ENCODE measurements around the gene GUCY1B1. TPM values are rescaled to one million over a fixed set of nuclear protein-coding genes. Genes with fewer than 3 reads are reported as not detected.
"Not testable (repeated sequence)": the region's sequence is repeated elsewhere in the genome, so short reads cannot be mapped to it uniquely, and the experiment has no call there.

Gene GUCY1B1
- total RNA-seq, 2 donors from 2014 or later = 0.60 to 1.9 TPM

DNA sequence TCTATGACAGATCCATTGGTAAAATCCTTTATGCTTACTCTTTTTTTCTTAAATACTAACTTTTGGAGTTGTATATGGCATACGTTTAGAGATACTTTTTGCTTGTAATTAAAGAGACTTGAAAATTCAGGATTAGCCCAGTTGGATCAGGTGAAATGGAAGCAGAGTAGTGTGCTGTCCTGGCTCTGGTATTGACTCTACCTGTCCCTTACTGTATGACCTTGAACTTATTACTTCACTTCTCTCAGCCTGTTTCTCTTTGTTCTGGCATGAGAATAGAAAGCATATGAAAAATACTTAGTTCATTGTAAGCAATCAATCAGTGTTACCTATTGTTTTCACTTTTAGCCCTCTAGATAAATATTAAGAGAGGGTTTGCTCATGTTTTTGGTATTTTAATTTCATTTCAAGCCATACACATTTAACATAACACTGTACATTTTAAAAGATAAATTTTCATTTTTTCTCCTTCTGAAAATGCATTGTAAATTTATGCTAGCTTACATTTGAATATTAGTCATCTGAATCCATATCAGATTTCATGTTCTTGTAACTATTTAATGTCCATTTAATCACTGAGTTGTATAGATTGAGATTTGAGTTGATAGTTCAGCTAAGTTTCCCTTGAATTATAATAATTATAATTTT, 35.9 kb downstream of the GUCY1B1 start:
- Mint-ChIP-seq H3K27me3 (ENCODE audit: low read depth) (no peaks in the 10 kb centered on the region), H3K4me1 (ENCODE audit: low read depth) (peaks cover under 1% of the 10 kb centered on the region), H3K27ac (no peak overlapping the region), H3K4me3 (no peak overlapping the region), H3K36me3 (ENCODE audit: insufficient read depth in 2 of 2) (no peaks in the 10 kb centered on the region), H3K9me3 (no peaks in the 10 kb centered on the region)
- ATAC-seq (replicated peaks in 1 of 2) (no peak), DNase-seq (no peak)

DNA sequence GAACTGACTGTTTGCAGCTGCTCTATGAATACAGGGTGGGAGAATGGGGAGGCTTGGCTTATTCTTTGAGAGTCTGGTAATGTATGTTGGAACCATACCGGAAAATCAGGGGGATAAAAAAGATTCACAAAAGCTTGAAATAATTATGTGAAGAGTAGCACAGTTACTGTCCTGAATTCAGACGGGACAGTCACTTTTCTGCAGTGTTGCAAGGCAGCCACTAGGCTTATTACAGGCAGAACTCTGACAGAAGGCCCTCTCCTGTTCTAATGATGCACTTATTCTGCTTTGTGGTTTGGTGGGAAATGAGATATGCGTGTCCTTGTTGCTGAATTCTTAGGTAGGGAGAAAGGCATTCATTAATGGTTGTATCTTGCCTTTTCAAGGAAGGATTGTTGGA, 37.2 kb downstream of the GUCY1B1 start:
- Mint-ChIP-seq H3K36me3 (ENCODE audit: insufficient read depth in 2 of 2) (no peaks in the 10 kb centered on the region), H3K4me3 (no peak overlapping the region), H3K27me3 (ENCODE audit: low read depth) (no peaks in the 10 kb centered on the region), H3K27ac (no peak overlapping the region), H3K9me3 (no peaks in the 10 kb centered on the region), H3K4me1 (ENCODE audit: low read depth) (no peaks in the 10 kb centered on the region)
- no peak for DNase-seq
- no peak for ATAC-seq (replicated peaks in 1 of 2)

DNA sequence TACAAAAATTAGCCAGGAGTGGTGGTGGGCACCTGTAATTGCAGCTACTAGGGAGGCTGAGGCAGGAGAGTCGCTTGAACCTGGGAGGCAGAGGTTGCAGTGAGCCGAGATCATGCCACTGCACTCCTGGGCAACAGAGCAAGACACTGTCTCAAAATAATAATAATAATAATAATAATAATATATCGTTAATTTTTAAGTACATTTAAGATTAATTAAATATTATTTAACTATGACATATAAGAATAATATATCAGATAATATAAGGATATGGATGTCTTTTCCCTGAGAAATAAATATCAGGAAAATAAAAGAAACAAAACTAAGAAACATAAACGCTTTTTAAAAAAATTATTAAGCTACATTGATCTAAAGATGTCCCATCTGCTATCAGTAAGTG, 38.8 kb downstream of the GUCY1B1 start:
- H3K27ac Mint-ChIP-seq; H3K36me3 Mint-ChIP-seq (ENCODE audit: insufficient read depth in 2 of 2); H3K4me3 Mint-ChIP-seq; DNase-seq; H3K4me1 Mint-ChIP-seq (ENCODE audit: low read depth); H3K9me3 Mint-ChIP-seq; ATAC-seq (replicated peaks in 1 of 2); H3K27me3 Mint-ChIP-seq (ENCODE audit: low read depth): not testable (repeated sequence)

DNA sequence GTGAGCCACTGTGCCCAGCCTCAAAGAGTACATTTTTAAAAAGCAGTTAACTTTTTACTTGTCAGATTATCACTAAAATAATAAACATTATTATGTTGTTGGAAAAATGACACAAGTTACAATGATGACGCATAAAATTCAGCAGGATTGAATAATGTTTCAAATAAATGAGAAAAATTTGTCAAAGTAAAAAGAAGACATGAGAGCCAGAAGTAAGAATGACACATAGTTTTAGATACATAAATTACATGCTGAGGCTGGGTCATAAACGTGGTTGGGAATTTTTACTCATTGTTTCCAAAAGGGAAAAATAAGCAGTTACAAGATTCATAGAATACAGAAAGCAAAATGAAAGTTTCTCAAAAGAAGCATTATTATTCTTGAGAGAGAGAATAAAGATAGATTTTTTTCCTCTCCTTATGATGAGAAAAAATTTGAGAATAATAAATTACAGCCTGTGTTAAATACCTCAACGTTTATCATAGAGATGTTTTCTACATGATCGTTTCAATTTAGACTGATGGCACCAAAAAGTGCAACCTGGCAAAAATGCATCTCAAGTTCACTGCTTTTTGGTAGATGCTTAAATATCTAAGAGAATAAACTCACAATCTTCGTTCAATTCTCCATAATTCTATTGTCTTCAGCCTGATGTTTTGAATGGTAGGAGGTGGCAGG, 40.4 kb downstream of the GUCY1B1 start:
- no peaks in the 10 kb centered on the region for H3K9me3 Mint-ChIP-seq
- H3K27me3 Mint-ChIP-seq (ENCODE audit: low read depth) = no peaks in the 10 kb centered on the region
- DNase-seq (no peak), ATAC-seq (replicated peaks in 1 of 2) (no peak)
- no peak overlapping the region for H3K4me3 Mint-ChIP-seq
- no peak overlapping the region for H3K27ac Mint-ChIP-seq
- no peaks in the 10 kb centered on the region for H3K36me3 Mint-ChIP-seq (ENCODE audit: insufficient read depth in 2 of 2)
- H3K4me1 Mint-ChIP-seq (ENCODE audit: low read depth) = no peaks in the 10 kb centered on the region

DNA sequence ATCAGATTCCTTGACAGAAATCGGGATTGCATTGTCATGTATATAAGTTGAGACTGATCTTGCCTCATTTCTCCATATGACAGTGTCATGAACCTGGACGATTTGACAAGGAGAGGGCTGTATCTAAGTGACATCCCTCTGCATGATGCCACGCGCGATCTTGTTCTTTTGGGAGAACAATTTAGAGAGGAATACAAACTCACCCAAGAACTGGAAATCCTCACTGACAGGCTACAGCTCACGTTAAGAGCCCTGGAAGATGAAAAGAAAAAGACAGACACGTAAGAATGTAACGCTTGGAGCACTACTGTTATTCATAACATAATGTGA, 40.9 kb downstream of the GUCY1B1 start:
- Mint-ChIP-seq H3K4me3 (no peak overlapping the region), H3K27me3 (ENCODE audit: low read depth) (no peaks in the 10 kb centered on the region), H3K4me1 (ENCODE audit: low read depth) (peaks cover 1% of the 10 kb centered on the region), H3K9me3 (no peaks in the 10 kb centered on the region), H3K27ac (no peak overlapping the region), H3K36me3 (ENCODE audit: insufficient read depth in 2 of 2) (no peaks in the 10 kb centered on the region)
- no peak for DNase-seq
- no peak for ATAC-seq (replicated peaks in 1 of 2)

DNA sequence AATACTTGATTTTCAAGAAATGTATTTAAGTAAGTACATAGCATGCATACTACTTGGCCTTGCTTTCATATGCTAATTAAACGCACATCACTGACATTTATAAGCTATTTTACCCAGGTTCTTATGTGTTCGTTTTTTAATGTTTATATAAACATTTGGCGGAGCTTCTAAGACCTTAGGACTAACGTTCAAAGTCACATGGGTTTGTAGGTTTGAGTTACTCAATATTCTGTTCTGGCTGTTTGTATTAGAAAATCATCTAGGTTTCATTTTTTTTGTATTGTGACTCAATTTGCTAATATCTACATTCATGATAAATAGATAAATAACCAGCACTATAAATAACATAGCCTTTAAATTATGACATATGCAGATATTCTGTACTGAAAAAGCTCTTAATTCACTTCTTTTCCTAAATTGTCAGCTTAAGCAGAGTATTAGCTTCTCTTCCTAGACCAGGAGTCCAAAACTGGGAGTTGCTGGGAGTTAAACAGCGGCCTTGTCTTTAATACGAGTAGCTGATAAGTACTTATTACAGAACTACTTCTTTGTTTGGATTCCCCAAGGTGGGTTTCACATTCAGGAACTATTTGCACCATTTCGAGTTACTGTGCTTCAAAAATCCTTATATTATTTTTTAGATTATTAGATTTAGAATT, 42.0 kb downstream of the GUCY1B1 start:
- no peaks in the 10 kb centered on the region for H3K36me3 Mint-ChIP-seq (ENCODE audit: insufficient read depth in 2 of 2)
- ATAC-seq (replicated peaks in 1 of 2) (no peak), DNase-seq (no peak)
- H3K9me3 Mint-ChIP-seq = no peaks in the 10 kb centered on the region
- H3K4me1 Mint-ChIP-seq (ENCODE audit: low read depth) = peaks cover 6% of the 10 kb centered on the region
- no peak overlapping the region for H3K27ac Mint-ChIP-seq
- no peak overlapping the region for H3K4me3 Mint-ChIP-seq
- H3K27me3 Mint-ChIP-seq (ENCODE audit: low read depth) = no peaks in the 10 kb centered on the region

DNA sequence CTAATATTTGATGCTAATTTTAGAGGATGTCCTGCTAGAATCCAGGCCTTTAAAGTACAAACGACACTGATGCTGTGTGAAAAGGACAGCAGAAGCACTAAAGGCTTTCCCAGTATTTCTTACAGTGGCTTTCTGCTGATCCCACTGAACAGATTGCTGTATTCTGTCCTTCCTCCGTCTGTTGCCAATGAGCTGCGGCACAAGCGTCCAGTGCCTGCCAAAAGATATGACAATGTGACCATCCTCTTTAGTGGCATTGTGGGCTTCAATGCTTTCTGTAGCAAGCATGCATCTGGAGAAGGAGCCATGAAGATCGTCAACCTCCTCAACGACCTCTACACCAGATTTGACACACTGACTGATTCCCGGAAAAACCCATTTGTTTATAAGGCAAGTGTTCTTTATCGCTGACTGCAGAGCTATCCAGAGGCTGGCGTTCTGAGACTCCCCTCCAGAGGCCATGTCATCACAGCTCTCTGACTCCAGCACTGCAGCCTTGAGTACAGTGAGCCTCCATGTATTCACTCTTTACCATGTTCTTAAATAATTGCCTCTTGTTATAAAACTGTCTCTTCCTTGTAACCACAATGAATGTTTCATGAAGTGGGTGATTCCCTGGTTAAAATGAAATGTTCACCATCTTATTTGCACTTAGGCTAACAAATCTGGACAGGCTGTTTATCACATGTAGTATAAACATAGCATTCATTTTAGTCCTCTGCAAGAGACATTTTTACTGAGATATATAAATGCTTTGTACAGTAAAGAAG, 43.6 kb downstream of the GUCY1B1 start:
- DNase-seq = no peak
- H3K4me3 Mint-ChIP-seq = no peak overlapping the region
- no peaks in the 10 kb centered on the region for H3K27me3 Mint-ChIP-seq (ENCODE audit: low read depth)
- H3K9me3 Mint-ChIP-seq = no peaks in the 10 kb centered on the region
- H3K27ac Mint-ChIP-seq = no peak overlapping the region
- no peaks in the 10 kb centered on the region for H3K36me3 Mint-ChIP-seq (ENCODE audit: insufficient read depth in 2 of 2)
- no peak for ATAC-seq (replicated peaks in 1 of 2)
- H3K4me1 Mint-ChIP-seq (ENCODE audit: low read depth) = peaks cover 6% of the 10 kb centered on the region

DNA sequence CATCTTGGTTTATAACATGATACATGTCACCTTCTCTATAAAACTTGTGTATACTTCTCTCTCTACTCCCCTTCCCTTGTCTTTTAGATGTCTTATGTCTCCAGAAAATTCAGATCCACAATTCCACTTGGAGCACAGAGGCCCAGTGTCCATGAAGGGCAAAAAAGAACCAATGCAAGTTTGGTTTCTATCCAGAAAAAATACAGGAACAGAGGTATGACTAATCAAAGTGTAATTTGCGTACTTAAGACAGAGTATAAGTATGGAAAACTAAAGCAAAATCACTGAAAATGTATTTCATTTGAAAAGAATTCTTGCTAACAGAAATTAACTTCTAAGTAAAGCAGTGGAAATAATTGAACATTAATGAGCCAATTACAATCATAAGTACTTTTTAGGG, 46.2 kb downstream of the GUCY1B1 start:
- Mint-ChIP-seq H3K27ac (no peak overlapping the region), H3K36me3 (ENCODE audit: insufficient read depth in 2 of 2) (no peaks in the 10 kb centered on the region), H3K4me1 (ENCODE audit: low read depth) (peaks cover 6% of the 10 kb centered on the region), H3K4me3 (no peak overlapping the region), H3K27me3 (ENCODE audit: low read depth) (no peaks in the 10 kb centered on the region), H3K9me3 (no peaks in the 10 kb centered on the region)
- ATAC-seq (replicated peaks in 1 of 2) (no peak), DNase-seq (no peak)

DNA sequence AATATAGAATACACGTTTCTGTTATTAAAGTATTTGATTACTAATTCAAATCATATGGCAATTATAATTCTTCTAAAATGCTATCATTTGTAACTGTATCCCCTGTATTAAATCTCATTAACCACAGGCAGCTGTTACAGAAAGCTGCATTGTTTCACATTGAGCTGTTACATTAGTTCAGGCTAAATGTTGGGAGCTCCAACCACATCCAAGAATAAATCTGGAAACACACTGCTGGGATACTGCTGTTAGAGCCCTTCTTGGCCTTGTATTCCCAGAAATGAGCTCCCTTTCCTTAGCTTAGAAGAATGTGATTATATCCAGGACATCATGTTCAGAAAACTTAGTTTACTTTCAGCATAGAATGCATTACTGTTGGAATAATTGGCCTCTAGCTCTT, 48.2 kb downstream of the GUCY1B1 start:
- DNase-seq (no peak), ATAC-seq (replicated peaks in 1 of 2) (no peak)
- Mint-ChIP-seq H3K9me3 (no peaks in the 10 kb centered on the region), H3K27ac (no peak overlapping the region), H3K4me1 (ENCODE audit: low read depth) (peaks cover 6% of the 10 kb centered on the region), H3K4me3 (no peak overlapping the region), H3K27me3 (ENCODE audit: low read depth) (no peaks in the 10 kb centered on the region), H3K36me3 (ENCODE audit: insufficient read depth in 2 of 2) (no peaks in the 10 kb centered on the region)

DNA sequence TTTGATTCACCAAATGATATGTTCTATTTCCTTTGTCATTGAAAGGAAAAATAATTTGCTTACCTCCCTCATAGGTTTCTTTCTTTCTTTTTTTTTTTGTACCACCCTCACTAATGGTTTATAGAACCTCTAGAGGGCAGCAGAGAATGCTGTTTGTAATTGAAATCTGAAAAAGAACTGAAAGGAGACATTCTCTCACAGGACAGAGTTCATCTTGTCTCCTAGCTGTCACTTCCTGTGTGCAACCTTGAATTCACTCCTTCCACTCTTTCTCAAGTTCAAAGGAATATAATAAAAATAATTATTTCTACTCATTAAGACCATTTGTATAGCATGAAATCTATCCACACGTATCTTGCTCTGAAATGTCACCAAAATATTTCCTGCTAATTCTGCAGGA, 51.0 kb downstream of the GUCY1B1 start:
- H3K36me3 Mint-ChIP-seq (ENCODE audit: insufficient read depth in 2 of 2) = no peaks in the 10 kb centered on the region
- DNase-seq (peak; percentile 21 to 24), ATAC-seq (replicated peaks in 1 of 2) (peak; percentile 82 to 85)
- no peak overlapping the region for H3K27ac Mint-ChIP-seq
- H3K27me3 Mint-ChIP-seq (ENCODE audit: low read depth) = no peaks in the 10 kb centered on the region
- H3K4me1 Mint-ChIP-seq (ENCODE audit: low read depth) = peaks cover 4% of the 10 kb centered on the region
- H3K9me3 Mint-ChIP-seq = no peaks in the 10 kb centered on the region
- H3K4me3 Mint-ChIP-seq = no peak overlapping the region

DNA sequence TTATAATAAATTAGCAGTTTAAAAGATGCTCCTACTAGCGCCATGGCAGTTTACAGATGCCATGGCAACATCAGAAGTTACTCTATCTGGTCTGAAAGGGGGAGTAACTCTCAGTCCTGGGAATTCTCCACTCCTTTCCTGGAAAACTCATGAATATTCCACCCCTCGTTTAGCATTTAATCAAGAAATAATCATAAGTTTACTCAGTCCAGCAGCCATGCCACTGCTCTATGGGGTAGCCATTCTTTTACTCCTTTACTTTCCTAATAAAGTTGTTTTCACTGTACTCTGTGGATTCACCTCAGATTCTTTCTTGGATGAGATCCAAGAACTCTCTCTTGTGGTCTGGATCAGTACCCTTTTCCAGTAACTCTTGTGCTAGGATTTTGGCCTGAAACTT, 52.3 kb downstream of the GUCY1B1 start:
- Mint-ChIP-seq H3K4me3 (no peak overlapping the region), H3K4me1 (ENCODE audit: low read depth) (no peaks in the 10 kb centered on the region), H3K27me3 (ENCODE audit: low read depth) (no peaks in the 10 kb centered on the region), H3K9me3 (no peaks in the 10 kb centered on the region), H3K36me3 (ENCODE audit: insufficient read depth in 2 of 2) (no peaks in the 10 kb centered on the region), H3K27ac (peak overlapping the region; percentile 72)
- DNase-seq (no peak), ATAC-seq (replicated peaks in 1 of 2) (no peak)

DNA sequence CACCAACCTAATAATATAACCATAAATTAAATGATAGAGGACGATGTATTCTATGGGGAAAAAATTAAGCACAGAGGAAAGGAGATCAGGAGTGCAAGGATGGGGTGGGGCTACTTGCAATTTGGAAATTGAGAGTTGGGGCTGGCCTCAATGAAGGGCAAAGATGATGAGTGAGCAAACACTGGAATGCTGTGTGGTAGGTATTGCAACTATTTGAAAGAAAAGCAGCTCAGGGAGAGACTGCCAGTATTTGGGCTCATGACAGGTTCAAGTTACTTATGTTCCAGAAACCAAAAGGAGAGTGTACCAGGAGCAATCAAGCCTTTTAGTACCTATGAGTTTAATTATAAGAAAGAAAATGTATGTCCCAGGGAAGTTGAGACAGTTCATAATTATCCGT, 59.8 kb downstream of the GUCY1B1 start:
- H3K9me3 Mint-ChIP-seq = no peaks in the 10 kb centered on the region
- H3K4me3 Mint-ChIP-seq = no peak overlapping the region
- H3K36me3 Mint-ChIP-seq (ENCODE audit: insufficient read depth in 2 of 2) = no peaks in the 10 kb centered on the region
- H3K27ac Mint-ChIP-seq = no peak overlapping the region
- DNase-seq (no peak), ATAC-seq (replicated peaks in 1 of 2) (no peak)
- H3K27me3 Mint-ChIP-seq (ENCODE audit: low read depth) = no peaks in the 10 kb centered on the region
- H3K4me1 Mint-ChIP-seq (ENCODE audit: low read depth) = no peaks in the 10 kb centered on the region

DNA sequence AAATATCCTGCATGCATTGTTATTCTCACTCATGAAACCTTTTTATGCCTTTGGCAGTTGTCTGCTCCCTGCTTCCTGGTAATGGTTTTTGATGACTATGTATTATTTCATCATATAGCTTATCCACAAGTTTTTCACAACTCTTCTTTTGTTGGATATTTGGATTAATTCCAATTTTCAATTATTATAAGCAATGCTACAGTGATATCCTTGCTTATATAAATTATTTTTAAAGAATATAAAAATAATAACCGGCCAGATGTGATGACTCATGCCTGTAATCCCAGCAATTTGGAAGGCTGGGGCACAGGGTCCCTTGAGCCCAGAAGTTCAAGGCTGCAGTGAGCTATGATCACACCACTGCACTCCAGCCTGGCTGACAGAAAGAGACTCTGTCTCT, 60.2 kb downstream of the GUCY1B1 start:
- Mint-ChIP-seq H3K27me3 (ENCODE audit: low read depth) (no peaks in the 10 kb centered on the region), H3K4me1 (ENCODE audit: low read depth) (no peaks in the 10 kb centered on the region), H3K4me3 (no peak overlapping the region), H3K9me3 (no peaks in the 10 kb centered on the region), H3K27ac (no peak overlapping the region), H3K36me3 (ENCODE audit: insufficient read depth in 2 of 2) (no peaks in the 10 kb centered on the region)
- DNase-seq (no peak), ATAC-seq (replicated peaks in 1 of 2) (no peak)
